Lung (tissue), 12 donors: Measurements from ENCODE around the gene OPCML. TPM values are rescaled to one million over a fixed set of nuclear protein-coding genes. Genes with fewer than 3 reads are reported as not detected.

Source experiments
- ATAC-seq: fragments of 200-7000 bp; cut with Tn5 transposase; one replicate; pipeline ENCODE4 v1.9.1; 2020; ENCODE audit warnings: moderate number of reproducible peaks; ENCODE audit not compliant: insufficient read depth, low FRiP score
- DNase-seq, 3 donors: peaks; one replicate each; pipeline ENCODE4 v3.0.0-alpha.2; 2013 to 2017
- H3K27ac ChIP-seq, 2 donors: one replicate each; pipeline ENCODE4 v1.5.1; 2013; ENCODE audit warnings: mild to moderate bottlenecking in 2 of 2, moderate library complexity in 2 of 2, control low read depth in 1 of 2, inconsistent platforms in 1 of 2, low read depth in 1 of 2, low read length in 1 of 2
- H3K27me3 ChIP-seq, 3 donors: one replicate each; pipeline ENCODE4 v1.5.1; 2013; ENCODE audit warnings: low read length in 2 of 3; ENCODE audit not compliant: control insufficient read depth in 3 of 3, insufficient read depth in 3 of 3
- H3K36me3 ChIP-seq, 4 donors: one replicate each; pipeline ENCODE4 v1.5.1; 2013; ENCODE audit warnings: low read length in 4 of 4, mild to moderate bottlenecking in 1 of 4, moderate library complexity in 1 of 4; ENCODE audit not compliant: control insufficient read depth in 4 of 4, insufficient read depth in 4 of 4
- H3K4me1 ChIP-seq, 5 donors: one replicate each; pipeline ENCODE4 v1.5.1; 2013; ENCODE audit warnings: low read length in 5 of 5, mild to moderate bottlenecking in 2 of 5, moderate library complexity in 1 of 5; ENCODE audit not compliant: control insufficient read depth in 5 of 5, insufficient read depth in 5 of 5
- H3K4me3 ChIP-seq: one replicate; pipeline ENCODE4 v1.5.1; 2013; ENCODE audit warnings: mild to moderate bottlenecking, control low read depth, moderate library complexity
- H3K9ac ChIP-seq, 2 donors: one replicate each; pipeline ENCODE4 v1.5.1; 2013; ENCODE audit warnings: low read length in 2 of 2, control low read depth in 1 of 2; ENCODE audit not compliant: insufficient read depth in 1 of 2
- H3K9me3 ChIP-seq, 4 donors: one replicate each; pipeline ENCODE4 v1.5.1; 2013; ENCODE audit warnings: low read length in 3 of 4, mild to moderate bottlenecking in 1 of 4, moderate library complexity in 1 of 4; ENCODE audit not compliant: control insufficient read depth in 4 of 4, insufficient read depth in 3 of 4
- WGBS, 2 donors: extraction: QIAGEN DNeasy Blood & Tissue Kit; methylation state at CpG; one replicate each; pipeline ENCODE4 v1.1.7; 2013; 5-methylcytosine and 5-hydroxymethylcytosine counted together
- polyA plus RNA-seq, 2 donors: library from polyadenylated mRNA; stranded (reverse); fragments of 200-250 nt; gene quantifications; one replicate each; pipeline ENCODE4 v1.2.1, GENCODE V29; 2013
- total RNA-seq, 2 donors: library from RNA; depleted of rRNA in 1 of 2; stranded (reverse); fragments of >200 nt in 1 of 2; gene quantifications; one replicate each; pipeline ENCODE4 v1.2.1, GENCODE V29; 2014 to 2021
- TF ChIP-seq, protein P1 (sequence below): IDR thresholded peaks from 2 replicates; pipeline ENCODE4 v1.5.1; 2012; ENCODE audit warnings: mild to moderate bottlenecking; ENCODE audit errors: control extremely low read depth, extremely low read depth
- donor health status: control.
- donor health status: control.
- donor health status: Bipolar disorder and iron deficiency.
- donor health status: healthy.
- donor health status: DM: yes; HTN: yes; CAD: no.

Gene OPCML
- total and polyA plus RNA-seq, 4 donors = 0.49 to 0.74 TPM; not detected in 2

DNA sequence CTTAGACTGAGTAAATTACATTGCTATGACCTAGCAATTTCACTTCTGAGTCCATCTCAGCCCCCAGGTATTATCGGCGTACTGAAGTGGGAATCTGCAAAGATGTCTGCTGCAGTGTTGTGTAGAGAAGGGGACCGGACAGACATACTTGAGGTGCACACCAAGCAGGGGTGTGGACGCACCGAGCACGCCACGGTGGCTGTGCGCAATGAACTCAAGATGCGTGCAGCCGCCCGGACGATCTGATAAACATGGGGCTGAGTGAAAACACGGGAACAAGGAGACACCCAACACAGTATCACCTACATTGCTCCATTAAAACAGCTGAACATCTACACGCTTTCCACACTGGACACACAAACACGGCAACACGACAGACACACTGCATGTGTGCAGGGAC is 454.3 kb downstream of the OPCML start:
- Histone ChIP-seq H3K36me3 (no peaks in the 10 kb centered on the region), H3K4me3 (no peak overlapping the region), H3K27ac (no peak overlapping the region), H3K9me3 (no peaks in the 10 kb centered on the region), H3K9ac (no peak overlapping the region), H3K4me1 (peaks cover 0 to 1% (median 0%) of the 10 kb centered on the region in 5 donors), H3K27me3 (peaks cover 1 to 55% (median 46%) of the 10 kb centered on the region in 3 donors)
- TF ChIP-seq, protein P1, sequence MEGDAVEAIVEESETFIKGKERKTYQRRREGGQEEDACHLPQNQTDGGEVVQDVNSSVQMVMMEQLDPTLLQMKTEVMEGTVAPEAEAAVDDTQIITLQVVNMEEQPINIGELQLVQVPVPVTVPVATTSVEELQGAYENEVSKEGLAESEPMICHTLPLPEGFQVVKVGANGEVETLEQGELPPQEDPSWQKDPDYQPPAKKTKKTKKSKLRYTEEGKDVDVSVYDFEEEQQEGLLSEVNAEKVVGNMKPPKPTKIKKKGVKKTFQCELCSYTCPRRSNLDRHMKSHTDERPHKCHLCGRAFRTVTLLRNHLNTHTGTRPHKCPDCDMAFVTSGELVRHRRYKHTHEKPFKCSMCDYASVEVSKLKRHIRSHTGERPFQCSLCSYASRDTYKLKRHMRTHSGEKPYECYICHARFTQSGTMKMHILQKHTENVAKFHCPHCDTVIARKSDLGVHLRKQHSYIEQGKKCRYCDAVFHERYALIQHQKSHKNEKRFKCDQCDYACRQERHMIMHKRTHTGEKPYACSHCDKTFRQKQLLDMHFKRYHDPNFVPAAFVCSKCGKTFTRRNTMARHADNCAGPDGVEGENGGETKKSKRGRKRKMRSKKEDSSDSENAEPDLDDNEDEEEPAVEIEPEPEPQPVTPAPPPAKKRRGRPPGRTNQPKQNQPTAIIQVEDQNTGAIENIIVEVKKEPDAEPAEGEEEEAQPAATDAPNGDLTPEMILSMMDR = no peak
- 80 to 92% methylated on average over 16 of the region's 16 CpGs for WGBS, 2 donors
- ATAC-seq (no peak), DNase-seq (no peak)

DNA sequence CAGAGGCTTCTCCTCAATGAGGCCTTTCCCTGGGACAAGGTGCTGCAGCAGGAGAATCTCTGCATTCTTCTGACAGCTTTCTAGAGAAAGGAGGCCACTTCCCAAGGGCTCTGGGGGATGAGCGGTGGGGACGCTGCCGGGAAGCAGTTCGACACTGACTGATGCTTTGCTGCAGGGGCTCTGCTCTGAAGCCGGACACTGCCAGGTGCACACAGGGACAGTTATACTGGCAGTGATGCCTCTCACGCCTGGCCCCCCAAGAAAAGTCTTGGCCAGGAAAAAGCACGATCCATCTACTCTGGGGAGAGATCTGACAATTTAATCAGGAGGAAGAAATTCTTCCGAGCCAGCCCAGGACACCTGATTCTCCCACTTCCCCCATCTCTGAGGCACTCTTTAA is 456.9 kb downstream of the OPCML start:
- peaks cover 4 to 51% (median 47%) of the 10 kb centered on the region in 3 donors for H3K27me3 ChIP-seq
- H3K4me1 ChIP-seq = no peaks in the 10 kb centered on the region
- WGBS, 2 donors = 61 to 78% methylated on average over 8 of the region's 8 CpGs

DNA sequence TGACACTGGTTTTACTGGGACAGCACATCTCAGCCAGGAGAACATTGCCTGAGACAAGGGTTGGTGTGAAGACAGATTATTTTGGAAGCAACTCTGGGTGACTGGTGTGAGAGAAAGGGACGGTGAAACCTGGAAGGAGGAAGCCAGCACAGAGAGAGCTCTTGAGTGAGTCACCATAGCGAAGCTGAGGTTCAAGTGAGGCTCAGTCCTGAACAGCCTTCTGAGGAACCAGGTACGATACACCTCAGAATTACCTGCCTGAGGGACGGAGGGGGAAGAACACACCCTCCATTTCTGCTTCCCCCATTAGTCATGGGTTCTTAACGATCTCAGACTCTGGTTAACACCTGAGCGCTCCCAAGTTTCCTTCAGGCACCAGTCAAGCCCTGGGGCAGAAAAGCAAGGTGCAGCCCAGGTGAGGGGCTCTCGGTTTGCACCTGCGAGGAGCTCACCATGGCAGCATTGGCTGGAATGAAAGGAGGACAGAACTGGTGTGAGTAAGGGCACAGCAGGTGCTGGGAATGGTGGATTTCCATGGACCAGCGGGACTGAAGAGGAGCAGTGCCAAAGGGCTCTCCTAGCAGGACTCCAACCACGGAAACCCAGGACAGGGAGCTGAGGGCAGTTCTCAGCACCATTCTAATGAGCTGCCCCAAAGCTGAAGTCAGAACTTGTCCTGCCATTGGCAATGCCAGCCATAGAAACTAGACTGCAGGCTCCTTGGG is 459.3 kb downstream of the OPCML start:
- no peaks in the 10 kb centered on the region for H3K9me3 ChIP-seq
- H3K4me1 ChIP-seq = no peaks in the 10 kb centered on the region
- no peak overlapping the region for H3K27ac ChIP-seq
- no peak overlapping the region for H3K4me3 ChIP-seq
- peaks cover 4 to 40% (median 34%) of the 10 kb centered on the region in 3 donors for H3K27me3 ChIP-seq
- H3K9ac ChIP-seq = no peak overlapping the region
- H3K36me3 ChIP-seq = no peaks in the 10 kb centered on the region
- WGBS, 2 donors = 82 to 90% methylated on average over 10 of the region's 10 CpGs
- DNase-seq (no peak), ATAC-seq (no peak)
- TF ChIP-seq, protein P1 = no peak

More for the DNA sequence above, 456.9 kb downstream of the OPCML start:
- no peak overlapping the region for H3K9ac ChIP-seq
- no peak for DNase-seq
- no peak for ATAC-seq
- no peak overlapping the region for H3K27ac ChIP-seq
- no peak overlapping the region for H3K4me3 ChIP-seq
- TF ChIP-seq, protein P1 = no peak
- H3K36me3 ChIP-seq = no peaks in the 10 kb centered on the region
- no peaks in the 10 kb centered on the region for H3K9me3 ChIP-seq
